Stimulated activated CD8-positive, alpha-beta memory T cell treated with anti-CD3 and anti-CD28 coated beads, Interleukin-12 subunit alpha, Interleukin-12 subunit beta, amount 100 ng/mL, for 4 hours (primary cell): ENCODE data around the gene RAB40C.

ENCODE experiments used
- DNase-seq: peaks from one replicate; pipeline ENCODE4 v3.0.0-alpha.2; 2020; ENCODE audit warnings: low read depth

The RAB40C gene

GRCh38 chr16:668519-669171, 78.8 kb downstream of the RAB40C start:
- no peak for DNase-seq

- DNase-seq, result no peak
These were observed 79.8 kb downstream of the RAB40C start for GRCh38 chr16:669666-670065.

- DNase-seq, result no peak
These were observed 80.9 kb downstream of the RAB40C start for GRCh38 chr16:670485-671352.

- DNase-seq, result no peak
These were observed 81.7 kb downstream of the RAB40C start for GRCh38 chr16:671353-672131.

GRCh38 chr16:672371-672770, 82.5 kb downstream of the RAB40C start:
- DNase-seq, result no peak

GRCh38 chr16:672851-673250, 83.0 kb downstream of the RAB40C start:
- DNase-seq, result no peak

- no peak for DNase-seq
These were observed 83.6 kb downstream of the RAB40C start for GRCh38 chr16:673399-673991.

GRCh38 chr16:674214-674881, 84.5 kb downstream of the RAB40C start:
- DNase-seq, result no peak

- no peak for DNase-seq
These were observed 85.4 kb downstream of the RAB40C start, which contains the start of gene RHBDL1 for GRCh38 chr16:674968-675883. RHBDL1 (plus strand) TSS chr16:675671; CDS start chr16:675791, 120 bp downstream.

- DNase-seq, result no peak
These were observed 86.2 kb downstream of the RAB40C start for GRCh38 chr16:675884-676564.

- no peak for DNase-seq
These were observed 86.7 kb downstream of the RAB40C start for GRCh38 chr16:676565-676902.

- no peak for DNase-seq
These were observed 87.0 kb downstream of the RAB40C start for GRCh38 chr16:676913-677312.

- DNase-seq, result no peak
These were observed 87.7 kb downstream of the RAB40C start for GRCh38 chr16:677316-678190.

GRCh38 chr16:678209-678857, 88.5 kb downstream of the RAB40C start:
- no peak for DNase-seq
